Measurements from ENCODE around the gene SRMS.
A peak's percentile ranks its signal among the peaks of the same experiment; 100 is the strongest.

SRMS gene

DNA sequence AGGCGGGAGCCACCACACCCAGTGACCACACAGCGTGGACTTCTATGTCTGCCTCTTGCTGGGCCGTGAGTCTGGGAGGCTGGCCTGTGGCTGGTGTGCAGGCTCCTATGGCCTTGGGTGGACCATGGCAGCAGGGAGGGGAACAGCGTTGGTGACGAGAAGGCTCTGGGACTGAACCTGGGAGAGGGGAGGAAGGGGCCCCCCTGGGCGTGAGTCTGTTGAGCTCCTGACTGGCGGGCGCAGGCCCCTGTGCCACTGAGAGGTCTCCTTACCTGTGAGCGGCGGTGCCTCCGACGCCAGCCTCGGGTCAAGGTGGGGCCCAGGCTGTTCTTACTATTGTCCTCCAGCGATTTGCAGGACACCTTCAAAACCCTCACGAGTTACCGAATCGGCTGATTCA lies 39.2 kb upstream of the SRMS start:
- H3K4me3 Mint-ChIP-seq: no peak overlapping the region
- H3K9me3 Mint-ChIP-seq (ENCODE audit: low read depth): no peaks in the 10 kb centered on the region
- no peaks in the 10 kb centered on the region for H3K27me3 Mint-ChIP-seq
- peaks cover 19% of the 10 kb centered on the region for H3K4me1 Mint-ChIP-seq (ENCODE audit: low read depth)
- no peak overlapping the region for H3K27ac Mint-ChIP-seq
- H3K36me3 Mint-ChIP-seq: peaks cover 2% of the 10 kb centered on the region

GRCh38 chr20:63585616-63586565 lies 38.3 kb upstream of the SRMS start:
- H3K27me3 Mint-ChIP-seq: no peaks in the 10 kb centered on the region
- peaks cover 20% of the 10 kb centered on the region for H3K4me1 Mint-ChIP-seq (ENCODE audit: low read depth)
- no peaks in the 10 kb centered on the region for H3K9me3 Mint-ChIP-seq (ENCODE audit: low read depth)
- no peak overlapping the region for H3K27ac Mint-ChIP-seq
- no peak overlapping the region for H3K4me3 Mint-ChIP-seq
- H3K36me3 Mint-ChIP-seq: peaks cover 2% of the 10 kb centered on the region

- Mint-ChIP-seq H3K4me1 (ENCODE audit: low read depth) (peaks cover 14% of the 10 kb centered on the region), H3K27ac (no peak overlapping the region), H3K4me3 (no peak overlapping the region), H3K27me3 (no peaks in the 10 kb centered on the region), H3K9me3 (ENCODE audit: low read depth) (no peaks in the 10 kb centered on the region), H3K36me3 (no peaks in the 10 kb centered on the region)
Measured at GRCh38 chr20:63582382-63583063, 35.0 kb upstream of the SRMS start.

- Mint-ChIP-seq H3K4me3 (no peak overlapping the region), H3K36me3 (no peaks in the 10 kb centered on the region), H3K27ac (no peak overlapping the region), H3K4me1 (ENCODE audit: low read depth) (peaks cover 10% of the 10 kb centered on the region), H3K27me3 (no peaks in the 10 kb centered on the region), H3K9me3 (ENCODE audit: low read depth) (no peaks in the 10 kb centered on the region)
Measured at GRCh38 chr20:63580796-63581461, 33.4 kb upstream of the SRMS start.

GRCh38 chr20:63579017-63579694 lies 31.6 kb upstream of the SRMS start:
- H3K27ac Mint-ChIP-seq: no peak overlapping the region

DNA sequence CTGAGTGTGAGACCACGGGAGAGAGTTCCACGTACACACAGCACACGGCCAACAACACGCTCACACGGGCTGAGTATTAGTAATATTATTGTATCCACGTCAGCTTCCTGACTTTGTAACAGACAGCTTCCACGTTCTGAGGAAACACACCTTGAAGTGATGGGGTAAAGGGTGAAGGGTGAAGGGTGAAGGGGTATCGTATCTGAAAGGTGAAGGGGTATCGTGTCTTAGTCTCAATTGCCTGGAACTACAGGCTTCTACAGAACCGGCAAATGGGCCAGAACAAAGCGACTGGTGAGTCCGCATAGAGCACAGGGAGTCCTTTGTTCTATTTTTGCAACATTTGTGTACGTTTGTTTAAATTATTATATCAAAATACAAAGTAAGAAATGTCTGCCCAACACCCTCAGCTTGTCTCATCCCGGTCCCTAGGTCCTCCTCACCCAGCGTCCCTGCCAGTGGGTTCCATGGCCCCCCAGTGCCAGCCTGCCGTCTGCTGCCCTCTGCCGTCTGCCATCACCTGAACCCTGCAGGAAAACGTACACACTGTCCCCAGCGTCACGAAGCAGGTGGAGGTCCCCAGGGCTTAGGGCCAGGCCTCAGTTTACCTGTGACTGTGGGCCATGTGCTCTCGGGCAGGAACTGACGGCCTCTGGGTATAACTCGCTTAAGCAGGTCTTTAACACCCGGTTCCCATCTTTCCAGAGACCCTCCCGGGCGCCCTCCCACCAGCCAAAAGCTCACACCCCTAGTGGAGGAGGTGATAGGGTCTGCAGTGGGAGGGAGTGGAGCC lies 30.9 kb upstream of the SRMS start:
- H3K9me3 Mint-ChIP-seq (ENCODE audit: low read depth): no peaks in the 10 kb centered on the region
- H3K4me3 Mint-ChIP-seq: no peak overlapping the region
- H3K27me3 Mint-ChIP-seq: no peaks in the 10 kb centered on the region
- peaks cover 10% of the 10 kb centered on the region for H3K4me1 Mint-ChIP-seq (ENCODE audit: low read depth)
- no peak overlapping the region for H3K27ac Mint-ChIP-seq
- no peaks in the 10 kb centered on the region for H3K36me3 Mint-ChIP-seq

More at GRCh38 chr20:63579017-63579694, 31.6 kb upstream of the SRMS start:
- Mint-ChIP-seq H3K9me3 (ENCODE audit: low read depth) (no peaks in the 10 kb centered on the region), H3K4me1 (ENCODE audit: low read depth) (peaks cover 7% of the 10 kb centered on the region), H3K27me3 (no peaks in the 10 kb centered on the region), H3K36me3 (no peaks in the 10 kb centered on the region), H3K4me3 (no peak overlapping the region)

GRCh38 chr20:63577317-63577894 lies 29.9 kb upstream of the SRMS start:
- no peak overlapping the region for H3K27ac Mint-ChIP-seq
- no peaks in the 10 kb centered on the region for H3K36me3 Mint-ChIP-seq
- H3K4me1 Mint-ChIP-seq (ENCODE audit: low read depth): peaks cover 10% of the 10 kb centered on the region
- no peak overlapping the region for H3K4me3 Mint-ChIP-seq
- H3K9me3 Mint-ChIP-seq (ENCODE audit: low read depth): no peaks in the 10 kb centered on the region
- H3K27me3 Mint-ChIP-seq: no peaks in the 10 kb centered on the region

- H3K4me1 Mint-ChIP-seq (ENCODE audit: low read depth): peaks cover 10% of the 10 kb centered on the region
- peak overlapping the region; percentile 57 for H3K4me3 Mint-ChIP-seq
- H3K36me3 Mint-ChIP-seq: no peaks in the 10 kb centered on the region
- no peak overlapping the region for H3K27ac Mint-ChIP-seq
- H3K27me3 Mint-ChIP-seq: no peaks in the 10 kb centered on the region
- H3K9me3 Mint-ChIP-seq (ENCODE audit: low read depth): no peaks in the 10 kb centered on the region
Measured at GRCh38 chr20:63576311-63576710, 28.8 kb upstream of the SRMS start.

GRCh38 chr20:63574829-63575743 lies 27.5 kb upstream of the SRMS start:
- Mint-ChIP-seq H3K9me3 (ENCODE audit: low read depth) (no peaks in the 10 kb centered on the region), H3K4me1 (ENCODE audit: low read depth) (peaks cover 5% of the 10 kb centered on the region), H3K27me3 (no peaks in the 10 kb centered on the region), H3K36me3 (no peaks in the 10 kb centered on the region), H3K27ac (no peak overlapping the region), H3K4me3 (peak overlapping the region; percentile 70)

- no peak within 1 kb of the TSS for H3K27ac Mint-ChIP-seq
- H3K27me3 Mint-ChIP-seq: no peaks in the 10 kb centered on the region
- H3K9me3 Mint-ChIP-seq (ENCODE audit: low read depth): no peaks in the 10 kb centered on the region
- H3K36me3 Mint-ChIP-seq: no peaks in the 10 kb centered on the region
- peaks cover 6% of the 10 kb centered on the region for H3K4me1 Mint-ChIP-seq (ENCODE audit: low read depth)
- peak within 1 kb of the TSS; percentile 73 for H3K4me3 Mint-ChIP-seq
Measured at GRCh38 chr20:63574156-63574828, 26.7 kb upstream of the SRMS start, which contains the start of gene HELZ2. Gene HELZ2 (minus strand): TSS chr20:63574239. CDS start chr20:63572385, 1,854 bp downstream.

DNA sequence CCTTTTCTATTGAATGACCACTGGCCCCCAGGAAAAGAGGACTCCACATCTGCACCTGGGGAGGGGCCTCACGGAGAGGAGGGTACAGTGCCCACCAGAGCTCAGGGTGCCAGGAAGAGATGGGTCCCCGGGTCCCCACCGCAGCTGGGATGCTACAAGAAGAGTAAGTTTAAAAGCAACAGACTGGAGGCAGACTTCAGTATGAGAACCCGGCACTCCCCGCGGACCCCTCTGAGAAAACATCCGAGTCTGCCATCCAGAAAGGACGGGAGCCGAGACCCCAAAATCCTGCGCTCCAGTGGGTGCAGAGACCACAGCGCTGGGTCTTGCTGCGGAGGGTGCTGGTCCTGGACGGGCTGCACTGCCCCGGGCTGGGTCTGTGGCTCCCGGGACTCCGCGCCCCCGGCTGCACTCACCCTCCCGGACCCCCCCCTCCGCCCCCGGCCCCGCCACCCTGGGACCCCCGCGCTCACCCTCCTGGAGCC lies 26.1 kb upstream of the SRMS start:
- Mint-ChIP-seq H3K4me3 (peak overlapping the region; percentile 73), H3K27ac (no peak overlapping the region), H3K4me1 (ENCODE audit: low read depth) (peaks cover 9% of the 10 kb centered on the region), H3K27me3 (no peaks in the 10 kb centered on the region), H3K9me3 (ENCODE audit: low read depth) (no peaks in the 10 kb centered on the region), H3K36me3 (no peaks in the 10 kb centered on the region)

GRCh38 chr20:63572788-63573646 lies 25.5 kb upstream of the SRMS start:
- H3K36me3 Mint-ChIP-seq: no peaks in the 10 kb centered on the region
- no peaks in the 10 kb centered on the region for H3K27me3 Mint-ChIP-seq
- peaks cover 12% of the 10 kb centered on the region for H3K4me1 Mint-ChIP-seq (ENCODE audit: low read depth)
- H3K27ac Mint-ChIP-seq: no peak overlapping the region
- no peaks in the 10 kb centered on the region for H3K9me3 Mint-ChIP-seq (ENCODE audit: low read depth)
- peak overlapping the region; percentile 73 for H3K4me3 Mint-ChIP-seq

Data from activated naive CD8-positive, alpha-beta T cell (primary cell).